Heart left ventricle (tissue), 16 donors: Measurements from ENCODE around the gene ATRNL1. TPM values are rescaled to one million over a fixed set of nuclear protein-coding genes. Genes with fewer than 3 reads are reported as not detected.

Experiments used
- ATAC-seq, 4 donors: fragments of 200-7000 bp; cut with Tn5 transposase; one replicate each; pipeline ENCODE4 v1.9.1; 2020 to 2022; ENCODE audit warnings: moderate library complexity in 4 of 4, mild to moderate bottlenecking in 3 of 4, moderate number of reproducible peaks in 1 of 4
- DNase-seq, 5 donors: peaks; one replicate each; pipeline ENCODE4 v3.0.0-alpha.2; 2020
- H3K27ac ChIP-seq, 12 donors: fragments of 200-600 bp; sonication (generic) in 4 of 12; one replicate each; pipeline versions ENCODE4 v1.5.0 to v1.8.0; 2016 to 2022; ENCODE audit warnings: mild to moderate bottlenecking in 2 of 12
- H3K27me3 ChIP-seq, 9 donors: fragments of 200-600 bp; sonication (generic) in 2 of 9; one replicate each; pipeline versions ENCODE4 v1.5.1 to v1.8.0; 2016 to 2022; ENCODE audit warnings: mild to moderate bottlenecking in 3 of 9
- H3K36me3 ChIP-seq, 9 donors: fragments of 200-600 bp; sonication (generic) in 2 of 9; one replicate each; pipeline versions ENCODE4 v1.5.0 to v1.8.0; 2018 to 2022; ENCODE audit warnings: mild to moderate bottlenecking in 2 of 9
- H3K4me1 ChIP-seq, 12 donors: fragments of 200-600 bp; sonication (generic) in 4 of 12; one replicate each; pipeline versions ENCODE4 v1.5.0 to v1.8.0; 2016 to 2022; ENCODE audit warnings: mild to moderate bottlenecking in 3 of 12
- H3K4me3 ChIP-seq, 12 donors: fragments of 200-600 bp; sonication (generic) in 4 of 12; one replicate each; pipeline versions ENCODE4 v1.5.0 to v1.8.0; 2017 to 2022; ENCODE audit warnings: mild to moderate bottlenecking in 9 of 12, moderate library complexity in 4 of 12
- H3K9me3 ChIP-seq, 12 donors: fragments of 200-600 bp; sonication (generic) in 4 of 12; one replicate each; pipeline versions ENCODE4 v1.5.0 to v1.8.0; 2016 to 2022; ENCODE audit warnings: mild to moderate bottlenecking in 1 of 12
- CTCF ChIP-seq, 12 donors: fragments of 200-600 bp; sonication (generic) in 4 of 12; IDR thresholded peaks; one replicate each; pipeline versions ENCODE4 v1.5.0 to v1.8.0; 2018 to 2022; ENCODE audit warnings: antibody characterized with exemption in 12 of 12, mild to moderate bottlenecking in 5 of 12
- POLR2A ChIP-seq, 2 donors: fragments of 450-650 bp; IDR thresholded peaks; one replicate each; pipeline ENCODE4 v1.6.1; 2017; ENCODE audit warnings: antibody characterized with exemption in 2 of 2, mild to moderate bottlenecking in 2 of 2, moderate library complexity in 2 of 2
- WGBS, 4 donors: extraction: QIAGEN DNeasy Blood & Tissue Kit in 2 of 4; methylation state at CpG; one replicate each; pipeline versions ENCODE4 v1.1.5 to v1.1.7; 2013 to 2018; 5-methylcytosine and 5-hydroxymethylcytosine counted together
- intact Hi-C, 10 donors: fragments of 100-400 bp; cut with DNase I; formaldehyde crosslinking; loops; one replicate each; pipeline versions ENCODE4 v1.11.1 to v1.14.2; 2022
- polyA plus RNA-seq, 2 donors: library from polyadenylated mRNA; stranded (reverse); fragments of 200-250 nt; gene quantifications; one replicate each; pipeline ENCODE4 v1.2.3, GENCODE V29; 2013
- total RNA-seq, 9 donors: library from RNA; depleted of rRNA in 2 of 9; stranded (reverse); fragments of >200 nt in 2 of 9; fragmentation: NEBNext Ultra II Directional in 3 of 9; extraction: Animal tissue kit (Norgen Biotek cat#: 25700) in 3 of 9; gene quantifications; one replicate each; pipeline versions ENCODE4 v1.1.0 to v1.2.4, GENCODE V29; 2016 to 2023
- donor health status: ischemic (EF 13 %, LVEDD 7.1; RV severe dilation, severe dysfunction).
- donor health status: healthy with polysubstance abuse.
- donor health status: DM: no; HTN: yes; CAD: no.
- donor health status: DM: no; HTN: no; CAD: no.
- donor health status: ischemic (EF 25% LVEDD 6.9; RV normal size, moderate dysfunction).
- donor health status: ischemic (EF 25% LVEDD 5.7; RV mildly dilated, moderate dysfunction).
- donor health status: healthy.
- donor health status: DM: yes; HTN: yes; CAD: no.
- donor health status: ischemic (EF 35%, LVEDD 5.7; RV mildly dilated, moderate dysfunction).
- donor health status: nonischemic (EF 11% LVEDD 7.7; RV severe dilation, severe dysfunction).
- donor health status: DM: yes; HTN: yes; CAD: no.
- donor health status: PGD.
- donor health status: ischemic (EF 29% LVEDD 5.4; RV normal size, mild dysfunction).
- donor health status: nonischemic (EF 23%, LVEDD 6.1; RV moderate dilation, normal function).

ATRNL1 gene
- total and polyA plus RNA-seq, 11 donors: 0.13 to 28.5 (median 3.0) TPM

- no peak for ATAC-seq
- no peaks in the 10 kb centered on the region for H3K4me1 ChIP-seq
- TF ChIP-seq CTCF (IDR thresholded peaks at IDR 0.05) (no peak), POLR2A (IDR thresholded peaks at IDR 0.05) (no peak)
- H3K9me3 ChIP-seq: no peaks in the 10 kb centered on the region
- WGBS, 4 donors: 77 to 92% (median 81%) methylated on average over 1 of the region's 1 CpG
- H3K27ac ChIP-seq: no peak overlapping the region
- peaks cover 0 to 5% (median 0%) of the 10 kb centered on the region in 9 donors for H3K27me3 ChIP-seq
- no peaks in the 10 kb centered on the region for H3K36me3 ChIP-seq
- no peak for DNase-seq
- intact Hi-C loops: no loop called here
- no peak overlapping the region for H3K4me3 ChIP-seq
Measured at GRCh38 chr10:115118346-115118745, 25.2 kb downstream of the ATRNL1 start.

DNA sequence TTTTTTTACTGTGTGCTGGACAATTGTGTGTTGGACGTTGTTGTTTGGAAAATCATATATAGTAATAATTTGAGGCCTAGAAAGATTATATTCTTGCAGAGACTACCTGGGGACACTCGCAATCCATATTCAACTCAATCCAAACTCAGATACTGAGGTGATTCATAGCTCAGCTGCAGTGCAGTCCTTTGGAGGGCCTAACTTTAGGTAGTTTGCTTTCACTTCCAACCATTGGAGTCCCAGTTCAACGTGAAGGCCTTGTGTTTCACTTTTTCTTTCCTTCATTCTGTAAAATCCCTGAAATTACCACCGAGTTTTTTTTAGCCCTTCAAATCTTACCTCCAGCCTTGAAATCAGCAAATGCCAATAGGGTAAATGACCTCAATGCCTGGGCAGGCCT is 32.3 kb downstream of the ATRNL1 start:
- no peak for DNase-seq
- H3K27me3 ChIP-seq: peaks cover 0 to 5% (median 0%) of the 10 kb centered on the region in 9 donors
- H3K9me3 ChIP-seq: no peaks in the 10 kb centered on the region
- no peaks in the 10 kb centered on the region for H3K4me1 ChIP-seq
- ATAC-seq: no peak
- no peak overlapping the region for H3K27ac ChIP-seq
- H3K36me3 ChIP-seq: no peaks in the 10 kb centered on the region
- H3K4me3 ChIP-seq: no peak overlapping the region
- 79 to 87% (median 81%) methylated on average over 4 of the region's 4 CpGs for WGBS, 4 donors
- TF ChIP-seq POLR2A (IDR thresholded peaks at IDR 0.05) (no peak), CTCF (IDR thresholded peaks at IDR 0.05) (no peak)
- intact Hi-C loops: loop anchor here in 4 of 10 donors (5.0 to 10.0 kb wide), 2 partner anchors 248 to 1331 kb away; no protein-coding TSS in a partner anchor

DNA sequence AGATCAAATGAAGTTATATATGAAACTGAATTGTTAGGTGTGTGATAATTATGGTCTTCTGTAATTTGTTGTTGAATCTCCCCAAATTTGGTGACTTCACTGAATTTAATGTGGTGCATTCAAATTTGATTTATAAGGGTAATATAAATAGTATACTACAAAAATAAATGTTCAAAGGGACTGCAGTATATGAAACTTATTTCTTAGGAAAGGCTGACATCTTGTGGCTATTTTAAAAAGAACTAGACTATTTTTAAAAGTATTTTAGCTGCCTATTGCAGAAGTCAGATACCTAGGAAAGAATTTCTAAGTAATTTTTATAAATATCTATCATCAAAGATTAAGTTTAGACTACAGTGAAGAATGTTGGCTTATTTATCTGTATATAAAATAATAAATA is 36.6 kb downstream of the ATRNL1 start:
- peak in 1 of 4 donors; percentile 46 for ATAC-seq
- Histone ChIP-seq H3K9me3 (no peaks in the 10 kb centered on the region), H3K36me3 (no peaks in the 10 kb centered on the region), H3K27ac (no peak overlapping the region), H3K4me3 (no peak overlapping the region), H3K27me3 (no peaks in the 10 kb centered on the region), H3K4me1 (no peaks in the 10 kb centered on the region)
- TF ChIP-seq CTCF (IDR thresholded peaks at IDR 0.05) (peak; percentile 10 to 64 (median 38)), POLR2A (IDR thresholded peaks at IDR 0.05) (no peak)
- intact Hi-C loops: loop anchor here (1.0 to 10.0 kb wide), 5 partner anchors 251 to 1335 kb away; no protein-coding TSS in a partner anchor
- no peak for DNase-seq

GRCh38 chr10:115136616-115137015 is 43.5 kb downstream of the ATRNL1 start:
- Histone ChIP-seq H3K27me3 (no peaks in the 10 kb centered on the region), H3K36me3 (no peaks in the 10 kb centered on the region), H3K9me3 (peaks cover 0 to 7% (median 0%) of the 10 kb centered on the region in 12 donors), H3K4me1 (no peaks in the 10 kb centered on the region), H3K4me3 (no peak overlapping the region), H3K27ac (no peak overlapping the region)
- DNase-seq: no peak
- TF ChIP-seq CTCF (IDR thresholded peaks at IDR 0.05) (no peak), POLR2A (IDR thresholded peaks at IDR 0.05) (no peak)
- intact Hi-C loops: no loop called here
- ATAC-seq: no peak
